Activated naive CD8-positive, alpha-beta T cell treated with anti-CD3 and anti-CD28 coated beads, Interleukin-2, amount 50 U/mL, for 24 hours (primary cell): ENCODE data around the gene FAM174C.
A peak's percentile ranks its signal among the peaks of the same experiment; 100 is the strongest.

Experiments used
- ATAC-seq: fragments of 150-1000 bp; cut with Tn5 transposase; one replicate; pipeline ENCODE4 v1.10.0; 2021
- DNase-seq: peaks from one replicate; pipeline ENCODE4 v3.0.0; 2021
- H3K27ac Mint-ChIP-seq: one replicate; pipeline ENCODE4 v1.8.0; 2021; ENCODE audit warnings: mild to moderate bottlenecking, mixed read lengths
- H3K27me3 Mint-ChIP-seq: one replicate; pipeline ENCODE4 v1.8.0; 2021; ENCODE audit warnings: mixed read lengths
- H3K36me3 Mint-ChIP-seq: one replicate; pipeline ENCODE4 v1.8.0; 2021; ENCODE audit warnings: low read depth, mixed read lengths
- H3K4me1 Mint-ChIP-seq: one replicate; pipeline ENCODE4 v1.8.0; 2021; ENCODE audit warnings: mixed read lengths
- H3K4me3 Mint-ChIP-seq: one replicate; pipeline ENCODE4 v1.8.0; 2021; ENCODE audit warnings: mild to moderate bottlenecking, moderate library complexity, mixed read lengths
- H3K9me3 Mint-ChIP-seq: one replicate; pipeline ENCODE4 v1.8.0; 2021; ENCODE audit warnings: mixed read lengths

FAM174C gene

DNA sequence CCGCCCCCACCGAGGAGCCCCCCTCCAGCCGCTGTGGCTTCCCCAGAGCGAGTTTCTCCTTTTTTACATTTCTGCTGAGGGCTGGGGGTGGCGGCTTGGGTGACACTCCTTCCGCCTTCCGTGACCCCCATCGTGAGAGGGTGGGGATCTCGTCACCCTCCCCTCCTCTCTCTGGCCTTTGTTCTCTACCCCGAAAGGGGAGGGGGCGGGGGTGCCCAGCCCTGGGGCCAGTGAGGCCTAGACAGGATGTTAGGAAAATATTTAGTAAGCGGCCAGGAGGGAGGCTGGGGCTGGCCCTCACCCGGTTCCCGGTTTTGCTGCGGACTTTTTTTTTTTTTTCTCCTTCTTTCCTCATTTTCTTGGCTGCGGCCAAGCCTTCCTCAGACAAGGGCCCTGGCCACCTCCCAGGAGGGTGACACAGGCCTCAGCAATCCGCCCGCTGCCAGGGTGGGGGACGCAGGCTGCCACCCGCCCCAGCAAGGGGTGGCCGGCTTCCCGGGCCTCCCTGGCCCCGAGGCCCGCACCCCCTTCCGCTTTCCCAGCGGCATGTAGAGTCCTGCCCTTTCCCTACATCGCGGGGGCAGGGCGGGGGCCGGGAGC lies 23.0 kb upstream of the FAM174C start:
- DNase-seq (peak; percentile 81), ATAC-seq (peak; percentile 22)
- peak overlapping the region; percentile 77 for H3K27ac Mint-ChIP-seq
- H3K4me3 Mint-ChIP-seq, result peak overlapping the region; percentile 93
- peaks cover 23% of the 10 kb centered on the region for H3K36me3 Mint-ChIP-seq
- peaks cover 24% of the 10 kb centered on the region for H3K4me1 Mint-ChIP-seq
- no peaks in the 10 kb centered on the region for H3K9me3 Mint-ChIP-seq
- no peaks in the 10 kb centered on the region for H3K27me3 Mint-ChIP-seq

DNA sequence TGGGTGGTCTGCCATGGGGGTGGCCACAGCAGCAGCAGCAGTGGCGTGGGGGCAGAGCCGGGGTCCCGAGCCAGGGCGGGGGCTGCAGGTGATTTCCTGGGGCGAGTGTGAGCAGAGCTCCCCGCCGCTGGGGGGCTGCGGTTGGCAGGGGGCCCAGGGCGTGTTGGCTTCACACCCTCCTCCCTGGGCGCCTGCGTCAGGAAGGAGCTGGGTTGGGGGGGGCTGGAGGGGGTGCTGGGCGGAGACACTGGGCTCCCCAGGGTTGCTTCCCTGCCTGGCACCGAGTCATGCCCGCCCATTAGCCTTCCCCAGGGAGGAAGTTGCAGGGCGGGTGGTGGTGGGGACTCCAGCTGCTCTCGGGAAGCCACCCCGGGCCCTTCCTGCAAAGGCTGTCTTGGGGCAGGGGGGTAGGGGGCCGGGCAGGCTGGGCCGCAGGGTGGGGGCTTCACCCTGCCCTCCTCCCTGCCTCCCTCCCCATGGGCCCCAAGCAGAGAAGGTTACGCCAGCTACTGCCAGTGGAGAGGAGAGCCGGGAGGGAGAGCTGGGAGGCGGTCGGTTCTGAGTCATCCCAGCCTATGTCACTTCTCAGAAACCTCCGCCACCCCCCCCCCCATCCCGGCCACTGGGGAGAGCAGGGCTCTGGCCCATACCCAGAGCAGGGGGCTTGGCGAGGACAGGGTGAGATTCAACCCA lies 22.4 kb upstream of the FAM174C start:
- ATAC-seq (peak; percentile 60), DNase-seq (peak; percentile 88)
- peaks cover 28% of the 10 kb centered on the region for H3K36me3 Mint-ChIP-seq
- H3K27me3 Mint-ChIP-seq, result no peaks in the 10 kb centered on the region
- peaks cover 31% of the 10 kb centered on the region for H3K4me1 Mint-ChIP-seq
- peak overlapping the region; percentile 93 for H3K4me3 Mint-ChIP-seq
- H3K9me3 Mint-ChIP-seq, result no peaks in the 10 kb centered on the region
- peak overlapping the region; percentile 87 for H3K27ac Mint-ChIP-seq

- no peaks in the 10 kb centered on the region for H3K9me3 Mint-ChIP-seq
- no peak for DNase-seq
- H3K27ac Mint-ChIP-seq, result peak overlapping the region; percentile 87
- H3K36me3 Mint-ChIP-seq, result peaks cover 29% of the 10 kb centered on the region
- peak overlapping the region; percentile 93 for H3K4me3 Mint-ChIP-seq
- no peak for ATAC-seq
- H3K27me3 Mint-ChIP-seq, result no peaks in the 10 kb centered on the region
- H3K4me1 Mint-ChIP-seq, result peaks cover 37% of the 10 kb centered on the region
Observed at GRCh38 chr19:1253514-1254080, 21.7 kb upstream of the FAM174C start.

DNA sequence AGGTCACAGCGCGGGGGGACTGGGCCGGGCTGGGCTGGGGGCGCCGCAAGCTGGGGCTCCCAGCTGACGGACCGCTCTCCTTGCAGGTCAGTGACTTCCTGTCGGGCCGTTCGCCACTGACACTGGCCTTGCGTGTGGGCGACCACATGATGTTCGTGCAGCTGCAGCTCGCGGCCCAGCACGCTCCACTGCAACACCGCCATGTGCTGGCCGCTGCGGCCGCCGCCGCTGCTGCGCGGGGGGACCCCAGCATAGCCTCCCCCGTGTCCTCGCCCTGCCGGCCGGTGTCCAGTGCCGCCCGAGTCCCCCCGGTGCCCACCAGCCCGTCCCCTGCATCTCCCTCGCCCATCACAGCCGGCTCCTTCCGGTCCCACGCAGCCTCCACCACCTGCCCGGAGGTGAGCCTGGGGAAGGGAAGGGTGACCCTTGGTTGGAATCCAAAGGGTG lies 21.2 kb upstream of the FAM174C start:
- peaks cover 29% of the 10 kb centered on the region for H3K36me3 Mint-ChIP-seq
- peak overlapping the region; percentile 59 for H3K27ac Mint-ChIP-seq
- no peaks in the 10 kb centered on the region for H3K9me3 Mint-ChIP-seq
- H3K4me3 Mint-ChIP-seq, result no peak overlapping the region
- DNase-seq (no peak), ATAC-seq (no peak)
- H3K4me1 Mint-ChIP-seq, result peaks cover 42% of the 10 kb centered on the region
- no peaks in the 10 kb centered on the region for H3K27me3 Mint-ChIP-seq

GRCh38 chr19:1254530-1255185 lies 20.7 kb upstream of the FAM174C start:
- Mint-ChIP-seq H3K9me3 (no peaks in the 10 kb centered on the region), H3K36me3 (peaks cover 28% of the 10 kb centered on the region), H3K27ac (peak overlapping the region; percentile 59), H3K4me3 (no peak overlapping the region), H3K27me3 (no peaks in the 10 kb centered on the region), H3K4me1 (peaks cover 47% of the 10 kb centered on the region)
- ATAC-seq (no peak), DNase-seq (no peak)

- Mint-ChIP-seq H3K4me3 (no peak overlapping the region), H3K27me3 (no peaks in the 10 kb centered on the region), H3K36me3 (peaks cover 27% of the 10 kb centered on the region), H3K4me1 (peaks cover 51% of the 10 kb centered on the region), H3K9me3 (no peaks in the 10 kb centered on the region), H3K27ac (no peak overlapping the region)
- no peak for ATAC-seq
- DNase-seq, result no peak
Observed at GRCh38 chr19:1255186-1256161, 19.9 kb upstream of the FAM174C start.

- Mint-ChIP-seq H3K27ac (peak overlapping the region; percentile 17), H3K9me3 (no peaks in the 10 kb centered on the region), H3K27me3 (no peaks in the 10 kb centered on the region), H3K4me1 (peaks cover 53% of the 10 kb centered on the region), H3K4me3 (no peak overlapping the region), H3K36me3 (peaks cover 20% of the 10 kb centered on the region)
- DNase-seq (no peak), ATAC-seq (no peak)
Observed at GRCh38 chr19:1256646-1257474, 18.5 kb upstream of the FAM174C start.

GRCh38 chr19:1257475-1258162 lies 17.7 kb upstream of the FAM174C start:
- Mint-ChIP-seq H3K36me3 (peaks cover 18% of the 10 kb centered on the region), H3K27ac (peak overlapping the region; percentile 17), H3K9me3 (no peaks in the 10 kb centered on the region), H3K4me3 (peak overlapping the region; percentile 97), H3K27me3 (no peaks in the 10 kb centered on the region), H3K4me1 (peaks cover 53% of the 10 kb centered on the region)
- ATAC-seq, result no peak
- DNase-seq, result no peak

DNA sequence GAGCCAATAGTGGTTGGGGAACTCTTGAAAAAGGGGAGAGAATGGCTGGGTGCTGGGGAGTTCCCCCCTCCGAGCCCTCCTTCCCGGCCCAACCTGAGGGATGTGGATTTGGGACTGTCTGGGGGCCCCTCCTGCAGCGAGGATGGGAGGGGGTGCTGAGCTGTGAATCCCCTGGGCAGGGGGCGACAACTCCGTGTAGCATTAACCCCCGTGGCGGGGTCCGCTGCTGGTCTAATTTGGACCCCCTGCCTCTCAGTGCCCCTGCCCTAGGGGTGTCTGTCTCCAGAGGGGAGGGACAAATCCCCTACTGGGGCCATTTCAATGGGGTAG lies 17.2 kb upstream of the FAM174C start:
- Mint-ChIP-seq H3K4me3 (peak overlapping the region; percentile 97), H3K9me3 (no peaks in the 10 kb centered on the region), H3K27me3 (no peaks in the 10 kb centered on the region), H3K27ac (peak overlapping the region; percentile 96), H3K4me1 (peaks cover 59% of the 10 kb centered on the region), H3K36me3 (peaks cover 18% of the 10 kb centered on the region)
- DNase-seq (no peak), ATAC-seq (no peak)

DNA sequence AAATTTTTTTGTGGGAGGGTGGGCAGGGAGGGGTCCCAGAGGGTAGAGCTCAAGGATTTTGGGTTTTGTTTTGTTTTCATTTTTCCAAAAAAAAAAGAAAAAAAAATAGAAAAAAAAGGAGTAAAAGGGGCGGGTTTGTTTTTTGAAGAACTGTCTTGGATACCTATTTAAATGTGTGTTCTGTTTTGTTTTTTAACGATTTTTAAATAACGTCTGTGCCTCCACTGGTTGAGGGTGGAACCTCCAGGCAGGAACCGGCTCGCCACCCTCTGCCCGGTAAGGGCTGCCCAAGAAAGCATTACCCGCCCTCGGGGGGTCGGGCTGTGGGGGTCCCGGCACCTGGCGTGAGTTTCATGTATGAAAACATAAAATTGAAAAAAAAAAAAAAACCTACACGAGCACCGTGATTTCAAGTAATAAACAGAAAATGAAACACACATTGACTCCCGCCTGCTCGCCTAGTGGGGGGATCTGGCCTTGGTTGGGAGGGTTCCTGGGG lies 16.6 kb upstream of the FAM174C start:
- peak overlapping the region; percentile 97 for H3K4me3 Mint-ChIP-seq
- peak overlapping the region; percentile 96 for H3K27ac Mint-ChIP-seq
- H3K9me3 Mint-ChIP-seq, result no peaks in the 10 kb centered on the region
- no peaks in the 10 kb centered on the region for H3K27me3 Mint-ChIP-seq
- peaks cover 58% of the 10 kb centered on the region for H3K4me1 Mint-ChIP-seq
- ATAC-seq (no peak), DNase-seq (no peak)
- peaks cover 16% of the 10 kb centered on the region for H3K36me3 Mint-ChIP-seq

DNA sequence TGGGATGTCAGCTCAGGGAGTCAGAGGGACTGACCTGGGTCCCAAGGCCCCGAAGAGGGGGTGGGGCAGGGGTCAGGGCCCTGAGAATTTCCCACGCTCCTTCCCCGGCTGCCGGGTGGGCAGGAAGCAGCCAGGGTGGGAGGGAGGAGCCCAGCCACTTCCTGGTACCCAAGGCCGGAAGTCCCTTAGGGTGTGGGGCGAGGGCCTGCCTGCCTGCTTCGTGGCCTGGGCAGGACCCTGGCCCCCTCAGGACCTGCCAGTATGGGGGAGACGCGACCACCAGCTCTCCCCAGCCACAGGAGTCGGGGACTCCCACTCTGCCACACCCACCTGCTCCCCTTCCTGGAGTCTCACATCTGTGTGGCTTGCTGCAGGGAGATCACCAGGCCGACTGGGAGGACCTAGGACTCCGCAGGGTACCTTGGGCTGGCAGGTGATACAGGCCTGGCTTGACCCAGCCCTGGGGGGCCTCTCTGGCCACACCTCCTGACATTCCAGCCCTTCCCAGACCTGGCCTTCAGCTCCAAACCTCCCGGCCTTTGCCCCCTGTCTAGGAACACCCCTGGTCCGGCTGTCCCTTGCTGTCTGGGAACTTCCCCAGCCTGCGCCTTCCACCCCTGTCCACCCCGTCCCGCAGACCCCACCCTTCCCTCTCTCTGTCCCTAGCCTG lies 16.0 kb upstream of the FAM174C start:
- H3K27me3 Mint-ChIP-seq, result no peaks in the 10 kb centered on the region
- peaks cover 16% of the 10 kb centered on the region for H3K36me3 Mint-ChIP-seq
- H3K27ac Mint-ChIP-seq, result peak overlapping the region; percentile 96
- peak; percentile 34 for ATAC-seq
- H3K4me3 Mint-ChIP-seq, result peak overlapping the region; percentile 97
- peaks cover 58% of the 10 kb centered on the region for H3K4me1 Mint-ChIP-seq
- no peaks in the 10 kb centered on the region for H3K9me3 Mint-ChIP-seq
- DNase-seq, result peak; percentile 80

GRCh38 chr19:1259876-1260748 lies 15.2 kb upstream of the FAM174C start:
- H3K9me3 Mint-ChIP-seq, result no peaks in the 10 kb centered on the region
- peak; percentile 72 for DNase-seq

More at GRCh38 chr19:1259876-1260748, 15.2 kb upstream of the FAM174C start:
- peak overlapping the region; percentile 96 for H3K27ac Mint-ChIP-seq
- H3K36me3 Mint-ChIP-seq, result peaks cover 11% of the 10 kb centered on the region
- peak overlapping the region; percentile 97 for H3K4me3 Mint-ChIP-seq
- peaks cover 58% of the 10 kb centered on the region for H3K4me1 Mint-ChIP-seq
- no peaks in the 10 kb centered on the region for H3K27me3 Mint-ChIP-seq
- peak; percentile 16 for ATAC-seq
